ENCODE results near the gene HSDL2.
"Not testable (repeated sequence)": the region's sequence is repeated elsewhere in the genome, so short reads cannot be mapped to it uniquely, and the experiment has no call there.

Gene HSDL2

DNA sequence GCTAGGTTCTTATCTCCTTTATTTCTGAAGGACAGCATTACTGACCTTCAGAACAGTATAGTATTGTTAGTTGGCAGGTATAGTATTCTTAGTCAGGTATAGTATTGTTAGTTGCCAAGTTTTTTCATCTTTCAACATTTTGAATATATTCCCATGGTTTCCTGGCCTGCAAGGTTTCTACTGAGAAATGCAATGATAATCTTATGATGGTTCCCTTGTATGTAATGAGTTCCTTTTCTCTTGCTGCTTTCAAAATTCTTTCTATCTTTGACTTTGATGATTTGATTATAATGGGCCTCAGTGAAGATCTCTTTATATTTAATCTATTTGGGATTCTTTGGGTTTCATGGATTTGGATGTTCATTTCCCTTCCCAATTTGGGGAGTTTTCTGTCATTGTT is 12.4 kb upstream of the HSDL2 start:
- no peak overlapping the region for H3K27ac ChIP-seq
- TF ChIP-seq, protein P1, sequence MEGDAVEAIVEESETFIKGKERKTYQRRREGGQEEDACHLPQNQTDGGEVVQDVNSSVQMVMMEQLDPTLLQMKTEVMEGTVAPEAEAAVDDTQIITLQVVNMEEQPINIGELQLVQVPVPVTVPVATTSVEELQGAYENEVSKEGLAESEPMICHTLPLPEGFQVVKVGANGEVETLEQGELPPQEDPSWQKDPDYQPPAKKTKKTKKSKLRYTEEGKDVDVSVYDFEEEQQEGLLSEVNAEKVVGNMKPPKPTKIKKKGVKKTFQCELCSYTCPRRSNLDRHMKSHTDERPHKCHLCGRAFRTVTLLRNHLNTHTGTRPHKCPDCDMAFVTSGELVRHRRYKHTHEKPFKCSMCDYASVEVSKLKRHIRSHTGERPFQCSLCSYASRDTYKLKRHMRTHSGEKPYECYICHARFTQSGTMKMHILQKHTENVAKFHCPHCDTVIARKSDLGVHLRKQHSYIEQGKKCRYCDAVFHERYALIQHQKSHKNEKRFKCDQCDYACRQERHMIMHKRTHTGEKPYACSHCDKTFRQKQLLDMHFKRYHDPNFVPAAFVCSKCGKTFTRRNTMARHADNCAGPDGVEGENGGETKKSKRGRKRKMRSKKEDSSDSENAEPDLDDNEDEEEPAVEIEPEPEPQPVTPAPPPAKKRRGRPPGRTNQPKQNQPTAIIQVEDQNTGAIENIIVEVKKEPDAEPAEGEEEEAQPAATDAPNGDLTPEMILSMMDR (conservative IDR thresholded peaks at IDR 0.05), result no peak

DNA sequence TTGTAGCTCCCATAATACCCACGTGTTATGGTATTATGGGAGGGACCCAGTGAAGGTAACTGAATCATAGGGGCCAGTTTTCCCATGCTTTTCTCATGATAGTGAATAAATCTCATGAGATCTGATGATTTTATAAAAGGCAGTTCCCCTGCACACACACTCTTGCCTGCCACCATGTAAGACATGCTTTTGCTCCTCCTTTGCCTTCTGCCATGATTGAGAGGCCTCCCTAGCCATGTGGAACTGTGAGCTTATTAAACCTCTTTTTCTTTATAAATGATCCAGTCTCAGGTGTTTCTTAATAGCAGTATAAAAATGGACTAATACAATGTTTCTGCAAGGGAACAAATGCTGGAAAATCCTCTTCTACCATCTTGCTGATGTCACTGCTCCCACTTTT is 10.1 kb upstream of the HSDL2 start:
- TF ChIP-seq, protein P1 (conservative IDR thresholded peaks at IDR 0.05), result no peak
- H3K27ac ChIP-seq, result no peak overlapping the region

DNA sequence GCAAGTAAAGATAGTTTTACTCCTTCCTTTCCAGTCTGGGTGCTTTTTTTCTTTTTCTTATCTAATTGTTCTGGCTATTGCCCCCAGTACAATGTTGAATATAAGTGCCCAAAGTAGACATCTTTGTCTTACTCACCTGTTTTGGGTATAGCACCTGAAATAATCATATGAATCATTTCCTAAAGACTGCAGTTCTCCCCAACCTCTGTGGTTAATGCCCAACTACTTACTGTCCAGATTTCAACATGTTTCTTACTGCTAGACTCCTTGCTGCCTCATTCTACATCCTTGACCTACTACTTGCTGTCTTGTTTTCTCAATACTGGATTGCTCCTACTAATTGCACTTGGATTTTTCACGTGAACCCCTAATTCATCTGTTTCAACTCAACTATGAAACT is 8.8 kb upstream of the HSDL2 start:
- TF ChIP-seq, protein P1 (conservative IDR thresholded peaks at IDR 0.05), result no peak
- H3K27ac ChIP-seq, result no peak overlapping the region

DNA sequence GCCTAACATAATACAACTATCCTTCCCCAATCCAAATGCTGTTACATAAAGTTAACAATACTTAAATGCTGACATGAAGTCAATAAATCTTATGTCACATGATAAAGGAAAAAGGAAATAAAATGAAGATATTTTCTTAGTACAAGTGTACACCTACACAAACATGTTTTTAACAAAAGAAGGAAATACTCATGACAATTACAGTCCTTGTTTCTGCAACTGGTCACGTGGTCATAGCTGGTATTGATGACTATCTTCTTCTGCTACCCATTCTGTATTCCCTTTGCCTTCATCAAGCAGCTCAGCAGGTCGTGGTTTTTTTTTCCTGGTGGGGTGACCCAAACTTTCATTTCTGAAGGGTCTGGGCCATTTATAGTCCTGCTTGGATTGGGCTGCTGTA is 6.2 kb upstream of the HSDL2 start:
- H3K27ac ChIP-seq, result not testable (repeated sequence)

DNA sequence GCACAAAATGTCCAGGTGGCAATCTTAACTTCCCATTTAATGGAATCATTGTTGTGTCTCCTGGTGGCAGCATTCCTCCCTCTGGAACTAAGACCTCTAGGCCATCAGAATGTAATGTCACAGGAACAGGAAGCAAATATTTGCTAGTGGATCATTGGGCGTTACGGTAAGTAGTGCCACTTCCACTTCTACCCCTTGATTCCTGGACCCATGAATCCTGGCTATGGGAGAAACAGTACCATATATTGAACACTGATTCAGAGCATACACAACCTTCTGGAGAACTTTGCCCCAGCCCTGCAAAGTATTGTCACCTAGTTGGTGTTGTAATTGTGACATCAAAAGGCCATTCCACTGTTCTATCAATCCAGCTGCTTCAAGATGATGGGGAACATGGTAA is 5.7 kb upstream of the HSDL2 start:
- not testable (repeated sequence) for H3K27ac ChIP-seq

DNA sequence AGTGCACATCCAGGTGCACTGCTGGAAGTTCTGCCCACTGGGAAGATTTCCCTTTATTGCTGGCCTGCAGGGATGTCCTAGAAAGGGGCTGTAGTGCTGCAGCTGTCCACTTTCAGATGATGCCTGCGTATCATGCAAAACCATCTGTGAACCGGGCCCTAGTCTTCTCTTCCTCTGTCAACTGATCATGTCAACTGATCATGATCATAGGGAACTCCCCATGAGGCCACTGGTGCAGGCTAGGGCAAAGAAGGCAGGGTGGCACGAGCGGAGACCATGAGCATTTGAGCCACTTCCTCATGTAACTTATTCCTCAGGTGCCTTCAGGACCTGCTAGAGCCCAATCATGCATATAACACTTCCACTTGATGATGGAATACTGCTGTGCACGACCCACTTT is 4.5 kb upstream of the HSDL2 start:
- TF ChIP-seq, protein P1 (conservative IDR thresholded peaks at IDR 0.05), result no peak
- no peak overlapping the region for H3K27ac ChIP-seq

DNA sequence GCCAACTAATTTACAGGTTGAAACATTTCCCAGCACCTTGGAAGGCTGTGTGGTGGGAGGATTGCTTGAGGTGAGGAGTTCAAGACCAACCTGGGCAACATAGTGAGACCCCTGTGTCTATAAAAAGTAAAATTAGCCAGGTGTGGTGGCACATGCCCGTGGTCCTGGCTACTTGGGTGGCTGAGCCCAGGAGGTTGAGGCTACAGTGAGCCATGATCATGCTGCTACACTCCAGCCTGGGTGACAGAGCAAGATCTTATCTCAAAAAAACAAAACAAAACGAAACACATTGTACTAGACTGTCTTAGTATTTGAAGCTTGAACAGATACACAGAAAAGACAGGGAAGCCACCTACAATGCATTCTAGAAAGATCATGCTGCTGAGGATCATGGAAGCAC is 2.8 kb upstream of the HSDL2 start:
- TF ChIP-seq, protein P1 (conservative IDR thresholded peaks at IDR 0.05), result no peak
- no peak overlapping the region for H3K27ac ChIP-seq

DNA sequence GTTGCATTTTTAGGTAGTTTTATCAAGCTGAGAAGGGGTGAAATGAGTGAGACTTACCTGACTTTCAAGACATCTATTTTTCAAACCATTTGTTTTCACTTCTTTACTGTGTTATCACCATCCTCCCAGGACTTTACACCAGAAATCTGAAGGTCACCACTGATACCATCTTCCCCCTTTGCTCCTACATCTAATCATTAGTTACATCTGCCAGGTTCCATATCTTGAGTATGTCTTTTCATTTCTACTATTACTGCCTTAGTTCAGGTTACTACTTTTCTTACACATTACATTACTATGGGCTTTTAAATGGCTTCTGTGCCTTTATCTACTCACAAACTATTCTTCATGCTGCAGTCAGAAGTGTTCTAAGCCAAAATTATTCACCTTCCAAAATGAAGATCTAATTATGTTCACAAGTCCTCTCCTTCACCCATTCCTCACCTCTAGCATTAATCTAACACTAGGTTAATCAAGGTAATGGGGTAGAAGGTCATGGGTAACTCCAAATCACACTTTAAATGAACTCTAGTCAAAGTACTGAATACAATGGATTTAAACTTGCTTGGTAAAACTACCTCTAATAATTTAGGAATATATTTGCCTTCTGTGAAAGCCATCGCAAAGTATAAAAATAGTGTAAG is 2.1 kb upstream of the HSDL2 start:
- TF ChIP-seq, protein P1 (conservative IDR thresholded peaks at IDR 0.05), result no peak
- H3K27ac ChIP-seq, result peak overlapping the region; percentile 96; the same call in 1 of the 2 replicates
